HG03378 (cell line): Measurements from ENCODE around the gene POP4.
"Not testable (repeated sequence)": the region's sequence is repeated elsewhere in the genome, so short reads cannot be mapped to it uniquely, and the experiment has no call there.

Experiments used
- ATAC-seq: cut with Tn5 transposase; IDR thresholded peaks from one replicate; pipeline ENCODE4 v1.9.1; 2021; ENCODE audit warnings: mild to moderate bottlenecking, moderate library complexity; ENCODE audit not compliant: unreplicated experiment

POP4 gene

GRCh38 chr19:29605653-29606419 lies at the start of gene POP4:
Gene POP4 (plus strand): TSS chr19:29606283. CDS start chr19:29606319, 36 bp downstream.
- peak; percentile 69 for ATAC-seq

DNA sequence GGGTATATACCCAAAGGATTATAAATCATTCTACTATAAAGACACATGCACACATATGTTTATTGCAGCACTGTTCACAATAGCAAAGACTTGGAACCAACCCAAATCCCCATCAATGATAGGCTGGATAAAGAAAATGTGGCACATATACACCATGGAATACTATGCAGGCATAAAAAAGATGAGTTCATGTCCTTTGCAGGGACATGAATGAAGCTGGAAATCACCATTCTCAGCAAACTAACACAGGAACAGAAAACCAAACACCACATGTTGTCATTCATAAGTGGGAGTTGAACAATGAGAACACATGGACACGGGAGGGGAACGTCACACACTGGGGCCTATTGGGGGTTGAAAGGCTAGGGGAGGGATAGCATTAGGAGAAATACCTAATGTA lies 47.0 kb upstream of the POP4 start:
- not testable (repeated sequence) for ATAC-seq

DNA sequence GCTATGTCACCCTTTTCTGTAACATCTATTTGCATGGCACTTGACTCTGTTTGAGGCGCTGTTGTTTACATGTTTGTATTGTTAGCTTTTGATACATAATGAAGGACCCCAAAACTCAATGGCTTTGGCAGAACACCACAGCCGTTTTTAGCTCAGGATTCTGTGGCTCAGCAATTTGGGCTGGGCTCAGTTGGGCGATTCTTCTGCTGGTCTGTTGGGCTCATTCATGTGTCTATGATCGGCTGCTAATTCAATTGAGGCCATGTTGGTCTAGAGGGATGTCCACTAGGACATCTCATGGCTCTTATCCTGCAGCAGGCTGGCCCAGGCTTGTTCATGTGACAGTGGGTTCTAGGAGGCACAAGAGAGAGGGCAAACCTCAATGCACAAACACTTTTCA lies 46.3 kb upstream of the POP4 start:
- no peak for ATAC-seq

GRCh38 chr19:29560313-29561075 lies 45.6 kb upstream of the POP4 start:
- no peak for ATAC-seq

DNA sequence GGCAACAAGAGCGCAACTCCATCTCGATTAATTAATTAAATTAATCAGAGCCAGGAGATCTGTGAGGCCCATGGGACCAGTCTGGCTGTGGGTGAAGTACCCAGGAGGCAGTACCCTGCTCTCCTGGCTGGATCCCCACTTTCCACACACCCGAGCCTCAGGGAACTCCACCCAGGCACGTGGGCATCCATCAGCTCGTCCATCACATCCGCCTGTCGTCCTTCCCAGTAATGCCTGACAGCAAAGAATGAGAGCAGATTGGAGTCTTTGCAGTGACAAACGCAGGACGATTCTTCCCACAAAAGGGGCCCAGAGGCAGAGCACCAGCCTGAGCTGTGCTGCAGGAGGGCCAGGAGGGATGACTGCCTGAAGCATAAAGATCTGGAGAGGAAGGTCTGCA lies 44.5 kb upstream of the POP4 start:
- ATAC-seq, result no peak

DNA sequence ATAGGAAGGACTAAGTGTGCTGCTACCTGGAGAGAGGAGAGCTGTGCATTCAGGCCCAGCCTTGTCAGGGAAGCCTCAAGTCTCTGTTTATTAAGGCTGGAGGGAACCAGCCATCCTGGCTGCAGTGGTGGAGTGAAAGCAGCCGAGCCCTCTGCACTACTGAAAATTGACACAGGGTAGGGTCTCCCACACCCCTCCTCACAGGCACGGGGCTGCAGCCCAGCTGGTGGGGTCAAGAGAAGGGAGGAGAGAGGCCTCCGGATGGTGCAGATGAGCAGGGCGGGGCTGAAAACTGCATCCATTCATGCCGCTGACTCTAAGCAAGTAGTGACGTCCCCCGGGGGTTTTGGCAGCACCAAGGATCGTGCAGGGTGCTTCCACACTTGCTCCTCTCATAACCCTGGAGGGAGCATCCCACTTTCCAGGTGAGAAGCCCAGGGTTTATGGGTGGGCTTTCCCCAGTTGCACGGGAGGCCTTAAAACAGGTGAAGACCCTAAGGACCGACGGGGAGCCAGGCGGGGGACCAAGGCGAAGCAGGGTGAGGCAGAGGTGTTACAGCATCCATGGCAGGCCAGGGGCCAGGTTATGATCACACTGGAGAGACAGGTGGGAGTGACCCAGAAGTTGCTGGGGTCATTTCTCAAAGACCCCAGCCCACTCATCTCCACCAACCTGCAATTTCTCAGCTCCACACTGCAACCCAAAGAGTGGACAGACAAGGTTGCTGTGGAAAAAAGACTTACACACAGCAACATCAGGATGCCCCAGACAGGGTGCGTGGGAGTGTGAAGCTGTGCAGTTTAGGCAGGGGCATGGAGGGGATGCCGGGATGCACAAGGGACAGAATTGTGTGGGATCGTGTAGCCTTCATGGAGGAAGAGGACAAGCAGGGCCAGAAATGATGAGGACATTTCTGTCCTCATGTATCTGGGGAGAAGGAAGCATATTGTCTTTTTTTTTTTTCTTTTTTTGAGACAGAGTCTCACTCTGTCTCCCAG lies 43.5 kb upstream of the POP4 start:
- ATAC-seq, result no peak

DNA sequence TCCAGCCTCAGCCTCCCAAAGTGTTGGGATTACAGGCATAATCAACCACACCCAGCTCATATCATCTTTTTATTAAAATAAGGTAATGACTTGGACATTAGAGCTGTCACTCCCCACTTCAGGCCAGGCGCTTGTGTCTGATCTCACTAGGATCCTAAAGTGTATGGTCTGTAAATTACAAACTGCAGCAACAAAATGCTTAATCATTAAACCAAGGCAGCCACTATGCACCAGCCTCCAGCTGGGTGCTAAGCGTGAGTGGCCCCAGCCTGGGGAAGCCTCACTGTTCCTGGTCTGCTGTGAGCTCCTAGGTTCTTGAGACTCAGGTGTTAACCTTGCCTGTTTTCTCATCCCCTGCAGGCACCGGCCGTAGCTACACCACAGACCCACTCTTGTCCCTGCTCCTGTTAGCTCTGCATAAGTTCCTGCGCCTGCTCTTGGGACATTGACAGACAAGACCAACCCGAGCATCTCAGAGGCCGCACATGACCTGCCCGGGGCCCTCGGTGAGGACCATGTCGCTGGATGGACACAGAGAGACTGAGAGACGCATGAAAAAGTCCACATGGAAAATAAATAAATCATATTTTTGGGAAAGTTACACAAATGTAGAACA lies 42.5 kb upstream of the POP4 start:
- ATAC-seq, result no peak

GRCh38 chr19:29564574-29565005 lies 41.5 kb upstream of the POP4 start:
- ATAC-seq, result no peak

DNA sequence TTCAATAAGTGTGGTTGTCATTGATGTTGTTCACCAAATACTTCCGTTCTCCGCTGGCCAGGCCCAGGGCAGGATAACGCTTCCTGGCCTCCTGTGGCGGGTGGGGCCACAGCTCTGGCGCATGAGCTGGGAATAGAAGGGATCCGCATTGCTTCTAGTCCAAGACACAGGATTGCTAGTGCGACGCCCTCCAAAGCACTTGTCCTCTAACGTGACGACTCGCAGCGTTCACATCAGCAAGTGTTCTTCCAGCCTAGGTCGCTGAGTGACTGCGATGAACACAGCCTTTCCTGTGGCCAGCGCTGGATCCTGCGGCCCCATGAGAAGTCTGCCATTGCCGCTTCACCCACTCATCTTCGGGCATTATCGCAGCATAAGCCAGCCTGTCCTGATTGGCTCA lies 40.9 kb upstream of the POP4 start:
- no peak for ATAC-seq

- ATAC-seq, result no peak
These were observed 39.5 kb upstream of the POP4 start for GRCh38 chr19:29566496-29567054.

- ATAC-seq, result no peak
These were observed 38.6 kb upstream of the POP4 start for GRCh38 chr19:29567366-29567915.

DNA sequence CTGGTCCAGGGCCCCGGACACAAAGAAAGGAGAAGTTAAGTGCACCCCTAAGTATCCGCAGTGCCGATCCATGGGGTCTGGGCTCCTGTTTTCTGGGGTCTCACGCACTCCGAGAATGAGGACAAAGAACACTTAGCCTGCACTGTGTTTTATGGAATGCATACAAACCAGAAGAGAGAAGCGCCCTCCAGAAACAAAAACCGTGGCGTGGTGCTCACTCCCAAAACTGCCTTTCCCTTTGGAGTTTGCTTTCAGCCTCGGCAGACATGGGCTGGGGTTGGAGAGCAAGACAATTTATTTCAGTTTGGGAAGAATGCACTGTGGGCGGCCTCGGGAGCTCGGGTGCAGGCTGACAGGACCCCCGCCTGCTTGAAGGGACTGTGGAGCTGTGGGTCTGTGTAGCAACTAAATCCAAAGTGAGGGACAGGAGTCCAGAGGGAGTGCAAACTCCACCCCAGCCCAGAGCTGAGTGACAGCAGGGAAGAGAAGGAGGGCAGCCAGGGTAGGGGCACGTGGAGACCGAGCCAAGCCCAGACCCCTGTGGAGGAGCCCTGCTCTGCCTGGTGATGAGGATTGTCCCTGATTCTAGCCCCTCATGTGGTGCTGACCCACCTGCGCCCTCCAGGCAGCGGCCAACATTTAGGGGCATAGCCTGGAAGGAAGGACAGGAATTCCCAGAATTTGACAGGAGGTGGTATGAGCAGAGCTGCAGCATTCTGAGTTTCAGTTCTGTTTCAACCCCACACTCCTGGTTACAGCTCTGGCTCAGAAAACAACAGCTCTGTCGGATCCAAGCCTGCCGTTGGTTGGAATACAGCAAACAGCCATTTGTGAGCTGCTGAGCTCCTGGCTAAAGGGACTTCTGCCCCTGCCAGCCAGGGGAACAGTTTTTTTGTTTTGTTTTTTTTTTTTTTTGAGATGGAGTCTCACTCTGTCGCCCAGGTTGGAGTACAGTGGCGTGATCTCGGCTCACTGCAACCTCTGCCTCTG lies 37.8 kb upstream of the POP4 start:
- ATAC-seq, result no peak

DNA sequence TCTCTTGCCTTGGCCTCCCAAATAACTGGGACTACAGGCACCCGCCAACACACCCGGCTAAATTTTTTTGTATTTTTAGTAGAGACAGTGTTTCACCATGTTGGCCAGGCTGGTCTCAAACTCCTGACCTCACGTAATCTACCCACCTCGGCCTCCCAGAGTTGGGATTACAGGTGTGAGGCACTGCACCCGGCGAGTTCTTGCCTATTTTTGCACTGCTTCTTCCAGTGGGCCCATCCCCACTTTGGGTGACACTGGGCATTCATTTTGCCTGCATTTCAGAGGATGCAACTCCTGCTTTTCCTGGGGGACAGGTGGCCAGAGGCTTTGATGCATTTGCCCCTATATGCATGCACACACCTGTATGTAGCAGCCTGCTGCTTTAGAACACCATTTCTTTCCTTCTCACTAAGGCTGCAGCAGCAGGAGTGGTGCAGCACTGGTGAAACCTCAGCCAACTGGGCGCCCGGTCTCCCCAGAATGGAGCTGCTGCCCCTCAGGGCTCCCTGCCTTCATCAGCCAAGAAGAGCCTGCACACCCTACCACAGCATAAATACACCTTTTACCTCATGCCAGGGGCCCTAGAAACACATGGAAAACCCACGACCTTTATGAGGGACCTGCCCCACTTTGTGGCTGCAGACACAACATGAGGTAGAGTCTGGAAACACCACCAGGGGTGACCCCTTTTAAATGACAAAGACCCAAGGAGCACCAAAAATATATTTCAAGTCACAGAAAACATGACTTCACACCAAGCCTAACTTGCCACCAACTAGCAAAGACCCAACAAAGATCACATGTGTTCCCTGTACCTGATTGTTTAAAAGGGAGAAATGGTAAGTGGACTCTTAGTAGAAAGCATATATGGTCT lies 36.8 kb upstream of the POP4 start:
- ATAC-seq, result no peak

DNA sequence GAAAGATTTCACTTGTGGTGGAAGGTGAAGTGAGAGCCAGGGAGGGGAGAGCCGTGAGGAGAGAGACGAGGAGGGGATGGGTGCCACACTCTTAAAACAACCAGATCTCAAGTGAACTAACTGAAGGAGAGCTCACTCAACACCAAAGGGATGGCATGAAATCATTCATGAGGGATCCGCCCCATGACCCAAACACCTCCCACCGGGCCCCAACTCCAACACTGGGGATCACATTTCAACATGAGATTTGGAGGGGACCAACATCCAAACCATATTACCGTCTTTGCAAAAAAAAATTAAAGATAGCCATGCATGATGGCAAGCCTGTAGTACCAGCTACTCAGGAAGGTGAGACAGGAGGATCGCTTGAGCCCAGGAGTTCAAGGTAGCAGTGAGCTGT lies 34.9 kb upstream of the POP4 start:
- ATAC-seq, result no peak

DNA sequence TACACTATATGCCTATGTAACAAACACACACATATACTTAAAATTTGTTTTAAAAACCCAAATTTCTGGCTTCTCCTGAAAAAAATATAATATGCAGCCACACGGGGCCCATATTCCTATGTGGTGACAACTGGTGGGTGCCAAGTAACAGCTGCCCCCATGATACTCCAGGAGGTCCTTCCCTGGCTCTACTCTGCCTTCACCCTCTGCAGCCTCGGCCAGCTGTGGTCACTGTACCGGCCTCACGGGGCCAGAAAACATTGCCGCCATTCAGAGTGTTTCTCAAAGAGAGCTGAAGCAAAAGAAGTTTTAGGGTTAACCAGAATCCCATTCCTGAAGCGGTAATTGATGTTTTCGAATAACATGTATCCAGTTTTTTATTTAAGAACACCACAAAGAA lies 32.6 kb upstream of the POP4 start:
- no peak for ATAC-seq

- no peak for ATAC-seq
These were observed 31.6 kb upstream of the POP4 start for GRCh38 chr19:29574510-29574909.

DNA sequence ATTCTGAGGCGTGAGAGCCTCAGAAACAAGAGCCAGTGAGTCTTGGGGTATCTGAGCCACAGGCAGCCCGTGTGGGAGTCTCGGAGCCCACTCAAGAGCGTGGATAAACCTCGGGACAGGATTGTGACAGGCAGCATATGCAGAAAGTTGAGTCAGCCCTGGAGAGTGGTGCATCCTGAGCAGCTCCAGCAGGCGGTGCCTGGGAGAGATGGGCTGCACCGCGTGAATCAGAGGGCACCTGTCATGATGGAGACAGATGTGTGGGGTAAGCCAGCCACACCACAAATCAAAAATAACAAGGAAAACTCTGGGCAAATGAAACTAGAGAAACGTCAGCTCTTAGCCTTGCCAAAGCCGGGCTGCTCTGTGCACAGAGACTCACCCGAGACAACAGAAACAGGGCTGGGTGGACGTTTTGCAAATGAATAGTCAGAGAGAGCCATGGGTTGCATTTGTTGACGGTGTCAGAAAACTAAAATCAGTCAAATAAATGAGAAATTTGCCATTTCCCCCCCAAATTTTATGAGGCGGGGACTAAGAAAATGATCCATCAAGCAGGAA lies 30.0 kb upstream of the POP4 start:
- no peak for ATAC-seq
